LHCN-M2 (cell line): ENCODE measurements around the gene RNASEH2C. TPM values are rescaled to one million over a fixed set of nuclear protein-coding genes. Genes with fewer than 3 reads are reported as not detected.
"Not testable (repeated sequence)": the region's sequence is repeated elsewhere in the genome, so short reads cannot be mapped to it uniquely, and the experiment has no call there.

Experiments used
- DNase-seq: peaks from one replicate; pipeline ENCODE4 v3.0.0-alpha.2; 2012; ENCODE audit warnings: low read depth
- total RNA-seq: library from RNA; depleted of rRNA; stranded (reverse); fragments of >200 nt; gene quantifications from 2 replicates; pipeline ENCODE4 v1.2.3, GENCODE V29; 2014; rRNA removed

The RNASEH2C gene
- total RNA-seq, 1 experiment from 2014 or later, result 87.5 TPM

GRCh38 chr11:65685981-65686380 is 34.6 kb downstream of the RNASEH2C start:
- no peak for DNase-seq

- DNase-seq, result not testable (repeated sequence)
Measured at GRCh38 chr11:65683480-65683879, 37.1 kb downstream of the RNASEH2C start.

GRCh38 chr11:65680192-65680743 is 40.3 kb downstream of the RNASEH2C start:
- no peak for DNase-seq

GRCh38 chr11:65672982-65673381 is 47.6 kb downstream of the RNASEH2C start:
- DNase-seq, result no peak

GRCh38 chr11:65672180-65672860 is 48.3 kb downstream of the RNASEH2C start:
- no peak for DNase-seq

Other genes with a start within 250 kb of the RNASEH2C start
- gene MALAT1, start 221.8 kb downstream of the RNASEH2C start, total RNA-seq, result 1,575 and 2,461 TPM in 2 replicates
- gene SCYL1, start 195.7 kb downstream of the RNASEH2C start, total RNA-seq, result 104 and 113 TPM in 2 replicates
- 17.1 and 27.3 TPM in 2 replicates for gene LTBP3, start 162.4 kb downstream of the RNASEH2C start, total RNA-seq
- 50.4 and 57.8 TPM in 2 replicates for gene ZNRD2, start 150.3 kb downstream of the RNASEH2C start, total RNA-seq
- 49.6 and 67.9 TPM in 2 replicates for gene FAM89B, start 148.3 kb downstream of the RNASEH2C start, total RNA-seq
- gene EHBP1L1, start 144.7 kb downstream of the RNASEH2C start, total RNA-seq, result 44.0 and 49.1 TPM in 2 replicates
- 0.11 TPM in 1 of 2 replicates, not detected in the other for gene KCNK7, start 125.0 kb downstream of the RNASEH2C start, total RNA-seq
- 33.6 and 35.3 TPM in 2 replicates for gene MAP3K11, start 106.6 kb downstream of the RNASEH2C start, total RNA-seq
- gene PCNX3, start 105.0 kb downstream of the RNASEH2C start, total RNA-seq, result 31.4 and 31.7 TPM in 2 replicates
- gene SIPA1, start 82.7 kb downstream of the RNASEH2C start, total RNA-seq, result 26.1 and 32.3 TPM in 2 replicates
- gene RELA, start 57.9 kb downstream of the RNASEH2C start, total RNA-seq, result 26.5 and 34.0 TPM in 2 replicates
- 43.1 and 47.6 TPM in 2 replicates for gene KAT5, start 8.5 kb downstream of the RNASEH2C start, total RNA-seq
- gene AP5B1, start 60.2 kb upstream of the RNASEH2C start, total RNA-seq, result 12.8 and 14.1 TPM in 2 replicates
- not detected in 2 replicates for gene OVOL1, start 66.3 kb upstream of the RNASEH2C start, total RNA-seq
- gene SNX32, start 113.2 kb upstream of the RNASEH2C start, total RNA-seq, result 0.45 and 0.69 TPM in 2 replicates
- gene CFL1, start 137.4 kb upstream of the RNASEH2C start, total RNA-seq, result 1,867 and 1,951 TPM in 2 replicates
- gene MUS81, start 139.6 kb upstream of the RNASEH2C start, total RNA-seq, result 49.4 and 51.7 TPM in 2 replicates
- 217 and 228 TPM in 2 replicates for gene EFEMP2, start 152.0 kb upstream of the RNASEH2C start, total RNA-seq
- gene CTSW, start 159.0 kb upstream of the RNASEH2C start, total RNA-seq, result 0.40 TPM in 1 of 2 replicates, not detected in the other
- gene FIBP, start 167.7 kb upstream of the RNASEH2C start, total RNA-seq, result 165 and 171 TPM in 2 replicates
- gene CCDC85B, start 169.9 kb upstream of the RNASEH2C start, total RNA-seq, result 91.2 and 95.5 TPM in 2 replicates
- gene FOSL1, start 179.6 kb upstream of the RNASEH2C start, total RNA-seq, result 257 and 266 TPM in 2 replicates
- 57.1 and 69.1 TPM in 2 replicates for gene C11orf68, start 198.3 kb upstream of the RNASEH2C start, total RNA-seq
- 375 and 383 TPM in 2 replicates for gene DRAP1, start 198.6 kb upstream of the RNASEH2C start, total RNA-seq
- 0.06 TPM in 1 of 2 replicates, not detected in the other for gene TSGA10IP, start 224.7 kb upstream of the RNASEH2C start, total RNA-seq
- 36.0 and 45.7 TPM in 2 replicates for gene SART1, start 240.9 kb upstream of the RNASEH2C start, total RNA-seq